CD4-positive, alpha-beta T cell (primary cell): ENCODE data around the gene SAFB2. TPM values are rescaled to one million over a fixed set of nuclear protein-coding genes. Genes with fewer than 3 reads are reported as not detected.

Experiments
- ATAC-seq: fragments of 200-7000 bp; cut with Tn5 transposase; one replicate; pipeline ENCODE4 v1.10.0; 2022; ENCODE audit warnings: mild to moderate bottlenecking; ENCODE audit not compliant: poor library complexity
- CTCF ChIA-PET: fragments of 350-600 bp; sonication (Branson Sonifier 250); formaldehyde crosslinking; loops from one replicate; lab custom pipeline; 2021; ENCODE audit warnings: antibody characterized with exemption, inconsistent platforms; lab: Charles Lee
- POLR2A ChIA-PET: fragments of 350-600 bp; sonication (Branson Sonifier 250); formaldehyde crosslinking; loops from one replicate; lab custom pipeline; 2021; ENCODE audit warnings: antibody characterized with exemption, inconsistent platforms; lab: Charles Lee
- DNase-seq, 14 experiments: peaks; one replicate each; pipeline ENCODE4 v3.0.0-alpha.2; 2013 to 2020; ENCODE audit warnings: mixed read lengths in 2 of 14
- H3K27ac ChIP-seq, 2 donors: one replicate each; pipeline versions ENCODE4 v1.5.1 to v1.7.0; 2013; ENCODE audit warnings: low read length in 2 of 2, low read depth in 1 of 2, mild to moderate bottlenecking in 1 of 2
- H3K27me3 ChIP-seq, 2 experiments: 1 replicate in 1 of 2; 2 replicates in 1 of 2; pipeline versions ENCODE4 v1.6.1 to v1.7.0; 2013; ENCODE audit warnings: low read length in 2 of 2, control low read depth in 1 of 2, mild to moderate bottlenecking in 1 of 2, moderate library complexity in 1 of 2; ENCODE audit not compliant: insufficient read depth in 2 of 2, control insufficient read depth in 1 of 2
- H3K36me3 ChIP-seq: one replicate; pipeline ENCODE4 v1.6.1; 2013; ENCODE audit warnings: low read length, control low read depth; ENCODE audit not compliant: insufficient read depth
- H3K4me1 ChIP-seq: one replicate; pipeline ENCODE4 v1.6.1; 2013; ENCODE audit warnings: low read length, control low read depth; ENCODE audit not compliant: insufficient read depth
- H3K4me3 ChIP-seq: one replicate; pipeline ENCODE4 v1.5.1; 2013; ENCODE audit warnings: mild to moderate bottlenecking, low read length, moderate library complexity
- H3K9me3 ChIP-seq, 2 experiments: 1 replicate in 1 of 2; 2 replicates in 1 of 2; pipeline versions ENCODE4 v1.6.1 to v1.7.0; 2013; ENCODE audit warnings: low read length in 2 of 2, mild to moderate bottlenecking in 2 of 2, control low read depth in 1 of 2, moderate library complexity in 1 of 2; ENCODE audit not compliant: control insufficient read depth in 1 of 2, insufficient read depth in 1 of 2
- H3K27ac Mint-ChIP-seq: one replicate; pipeline ENCODE4 v1.8.0; 2020; ENCODE audit warnings: mixed read lengths
- H3K27me3 Mint-ChIP-seq: one replicate; pipeline ENCODE4 v1.8.0; 2021; ENCODE audit warnings: mixed read lengths
- H3K36me3 Mint-ChIP-seq: one replicate; pipeline ENCODE4 v1.8.0; 2021; ENCODE audit warnings: low read depth, mixed read lengths
- H3K4me1 Mint-ChIP-seq: one replicate; pipeline ENCODE4 v1.8.0; 2021; ENCODE audit warnings: low read depth, mixed read lengths
- H3K4me3 Mint-ChIP-seq: one replicate; pipeline ENCODE4 v1.8.0; 2020; ENCODE audit warnings: mild to moderate bottlenecking, mixed read lengths
- H3K9me3 Mint-ChIP-seq: one replicate; pipeline ENCODE4 v1.8.0; 2020; ENCODE audit warnings: mixed read lengths
- CTCF ChIP-seq: fragments of 200-600 bp; IDR thresholded peaks from one replicate; pipeline ENCODE4 v1.8.0; 2022; ENCODE audit warnings: antibody characterized with exemption, mild to moderate bottlenecking
- intact Hi-C, 2 experiments: fragments of 100-400 bp; cut with DNase I in 1 of 2; cut with micrococcal nuclease in 1 of 2; formaldehyde crosslinking; loops; one replicate each; pipeline versions ENCODE4 v1.15.1 to v1.9.0; 2023 to 2025; cut with DNase I, micrococcal nuclease
- total RNA-seq, 174 experiments: library from RNA in 2 of 174; stranded (reverse) in 2 of 174; gene quantifications; one replicate each; pipeline ENCODE4 v1.2.3 and lab custom pipeline; 2021 to 2026

SAFB2 gene
- total RNA-seq, 2 experiments from 2014 or later: 238 to 246 TPM

GRCh38 chr19:5591476-5591875 lies 31.1 kb downstream of the SAFB2 start:
- Histone ChIP-seq H3K36me3 (peaks cover 96% of the 10 kb centered on the region), H3K27me3 (no peaks in the 10 kb centered on the region), H3K4me1 (peaks cover 4% of the 10 kb centered on the region), H3K4me3 (no peak overlapping the region), H3K27ac (no peak overlapping the region), H3K9me3 (no peaks in the 10 kb centered on the region)
- H3K4me1 Mint-ChIP-seq: peaks cover 10% of the 10 kb centered on the region
- H3K27ac Mint-ChIP-seq: no peak overlapping the region
- intact Hi-C loops: no loop called here
- H3K36me3 Mint-ChIP-seq: peaks cover 94% of the 10 kb centered on the region
- no peak overlapping the region for H3K4me3 Mint-ChIP-seq
- TF ChIP-seq CTCF: no peak
- CTCF ChIA-PET: no interaction called here
- H3K27me3 Mint-ChIP-seq: no peaks in the 10 kb centered on the region
- DNase-seq (no peak), ATAC-seq (no peak)
- POLR2A ChIA-PET: no interaction called here
- H3K9me3 Mint-ChIP-seq: no peaks in the 10 kb centered on the region

- Mint-ChIP-seq H3K4me3 (no peak overlapping the region), H3K4me1 (peaks cover 13% of the 10 kb centered on the region), H3K36me3 (peaks cover 90% of the 10 kb centered on the region), H3K27me3 (no peaks in the 10 kb centered on the region), H3K27ac (no peak overlapping the region), H3K9me3 (no peaks in the 10 kb centered on the region)
- Histone ChIP-seq H3K4me3 (no peak overlapping the region), H3K9me3 (no peaks in the 10 kb centered on the region), H3K36me3 (peaks cover 94% of the 10 kb centered on the region), H3K27ac (no peak overlapping the region), H3K4me1 (peaks cover 11% of the 10 kb centered on the region), H3K27me3 (no peaks in the 10 kb centered on the region)
- DNase-seq: no peak
- intact Hi-C loops: no loop called here
- ChIA-PET POLR2A (no interaction called here), CTCF (no interaction called here)
- TF ChIP-seq CTCF: no peak
- ATAC-seq: no peak
These were observed 31.8 kb downstream of the SAFB2 start for GRCh38 chr19:5590865-5591154.

- no peak overlapping the region for H3K4me3 Mint-ChIP-seq
- H3K4me1 Mint-ChIP-seq: peaks cover 15% of the 10 kb centered on the region
- H3K9me3 Mint-ChIP-seq: no peaks in the 10 kb centered on the region
- no peaks in the 10 kb centered on the region for H3K27me3 ChIP-seq
- H3K27ac ChIP-seq: no peak overlapping the region
- H3K36me3 ChIP-seq: peaks cover 90% of the 10 kb centered on the region
- ChIA-PET CTCF (no interaction called here), POLR2A (interaction anchor here (0.6 kb wide), 1 partner anchor 1545 kb away, joined by 3 read pairs; no protein-coding TSS in a partner anchor)
- no peaks in the 10 kb centered on the region for H3K27me3 Mint-ChIP-seq
- DNase-seq (no peak), ATAC-seq (no peak)
- intact Hi-C loops: no loop called here
- TF ChIP-seq CTCF: no peak
- H3K27ac Mint-ChIP-seq: no peak overlapping the region
- peaks cover 16% of the 10 kb centered on the region for H3K4me1 ChIP-seq
- H3K36me3 Mint-ChIP-seq: peaks cover 89% of the 10 kb centered on the region
- no peak overlapping the region for H3K4me3 ChIP-seq
- H3K9me3 ChIP-seq: no peaks in the 10 kb centered on the region
These were observed 32.3 kb downstream of the SAFB2 start for GRCh38 chr19:5590151-5590864.
